GM19395 (cell line): ENCODE data around the gene MS4A18.

Source experiments
- ATAC-seq: cut with Tn5 transposase; IDR thresholded peaks from one replicate; pipeline ENCODE4 v1.9.1; 2021; ENCODE audit warnings: mild to moderate bottlenecking, moderate library complexity; ENCODE audit not compliant: unreplicated experiment

The MS4A18 gene

GRCh38 chr11:60764879-60765278 is 40.4 kb downstream of the MS4A18 start:
- ATAC-seq, result peak; percentile 43

GRCh38 chr11:60765355-60765754 is 40.8 kb downstream of the MS4A18 start:
- no peak for ATAC-seq

GRCh38 chr11:60766547-60766946 is 42.0 kb downstream of the MS4A18 start:
- ATAC-seq, result no peak

GRCh38 chr11:60767388-60767811 is 42.9 kb downstream of the MS4A18 start:
- ATAC-seq, result no peak

GRCh38 chr11:60768202-60768601 is 43.7 kb downstream of the MS4A18 start:
- ATAC-seq, result no peak

GRCh38 chr11:60769273-60769672 is 44.8 kb downstream of the MS4A18 start:
- no peak for ATAC-seq

- no peak for ATAC-seq
These were observed 45.3 kb downstream of the MS4A18 start for GRCh38 chr11:60769811-60770210.

- no peak for ATAC-seq
These were observed 46.6 kb downstream of the MS4A18 start for GRCh38 chr11:60771146-60771545.

- no peak for ATAC-seq
These were observed 47.5 kb downstream of the MS4A18 start for GRCh38 chr11:60771879-60772525.

- no peak for ATAC-seq
These were observed 48.1 kb downstream of the MS4A18 start for GRCh38 chr11:60772666-60773065.

- no peak for ATAC-seq
These were observed 50.2 kb downstream of the MS4A18 start for GRCh38 chr11:60774726-60775125.

GRCh38 chr11:60775420-60775961 is 51.0 kb downstream of the MS4A18 start:
- ATAC-seq, result peak; percentile 87

- ATAC-seq, result no peak
These were observed 51.6 kb downstream of the MS4A18 start for GRCh38 chr11:60776167-60776566.

GRCh38 chr11:60777106-60777505 is 52.6 kb downstream of the MS4A18 start:
- ATAC-seq, result no peak

- ATAC-seq, result no peak
These were observed 53.1 kb downstream of the MS4A18 start for GRCh38 chr11:60777572-60777971.

GRCh38 chr11:60780065-60780464 is 55.5 kb downstream of the MS4A18 start:
- no peak for ATAC-seq

GRCh38 chr11:60780774-60781173 is 56.3 kb downstream of the MS4A18 start:
- ATAC-seq, result no peak

- no peak for ATAC-seq
These were observed 56.9 kb downstream of the MS4A18 start for GRCh38 chr11:60781286-60781980.

GRCh38 chr11:60781981-60782316 is 57.4 kb downstream of the MS4A18 start:
- no peak for ATAC-seq

GRCh38 chr11:60782393-60783140 is 58.0 kb downstream of the MS4A18 start:
- no peak for ATAC-seq

GRCh38 chr11:60783141-60783484 is 58.6 kb downstream of the MS4A18 start:
- ATAC-seq, result no peak

GRCh38 chr11:60783911-60784310 is 59.4 kb downstream of the MS4A18 start:
- no peak for ATAC-seq
